Kidney (tissue), 14 donors: ENCODE results near the gene ACTN1. TPM values are rescaled to one million over a fixed set of nuclear protein-coding genes. Genes with fewer than 3 reads are reported as not detected.

Experiments
- DNase-seq, 5 donors: peaks; one replicate each; pipeline ENCODE4 v3.0.0-alpha.2; 2013 to 2020
- FAIRE-seq: peaks from 2 replicates; lab custom pipeline; 2012; peaks lifted over from hg19 to GRCh38; lab: Jason Lieb, UNC
- H3K27ac ChIP-seq, 2 donors: one replicate each; pipeline ENCODE4 v1.7.0; 2013; ENCODE audit warnings: low read depth in 2 of 2, low read length in 2 of 2, inconsistent platforms in 1 of 2
- H3K27me3 ChIP-seq: one replicate; pipeline ENCODE4 v1.7.1; 2013; ENCODE audit warnings: low read length, inconsistent platforms; ENCODE audit not compliant: control insufficient read depth, insufficient read depth
- H3K36me3 ChIP-seq, 3 donors: one replicate each; pipeline versions ENCODE4 v1.7.0 to v1.7.1; 2013; ENCODE audit warnings: low read length in 3 of 3, control low read depth in 1 of 3, inconsistent platforms in 1 of 3; ENCODE audit not compliant: insufficient read depth in 3 of 3, control insufficient read depth in 2 of 3
- H3K4me1 ChIP-seq, 3 donors: one replicate each; pipeline versions ENCODE4 v1.7.0 to v1.7.1; 2013; ENCODE audit warnings: low read length in 3 of 3, inconsistent platforms in 1 of 3, low read depth in 1 of 3; ENCODE audit not compliant: control insufficient read depth in 2 of 3, insufficient read depth in 2 of 3
- H3K4me3 ChIP-seq, 3 donors: one replicate each; pipeline versions ENCODE4 v1.7.0 to v1.8.1; 2013; ENCODE audit warnings: low read length in 3 of 3, control low read depth in 1 of 3, inconsistent platforms in 1 of 3
- H3K9ac ChIP-seq, 3 donors: one replicate each; pipeline versions ENCODE4 v1.7.0 to v1.7.1; 2013; ENCODE audit warnings: low read length in 3 of 3, control low read depth in 1 of 3, inconsistent platforms in 1 of 3
- H3K9me3 ChIP-seq, 3 donors: one replicate each; pipeline versions ENCODE4 v1.7.0 to v1.7.1; 2013; ENCODE audit warnings: low read length in 3 of 3, control low read depth in 1 of 3, inconsistent platforms in 1 of 3; ENCODE audit not compliant: control insufficient read depth in 2 of 3, insufficient read depth in 1 of 3
- intact Hi-C: fragments of 100-400 bp; cut with DNase I; formaldehyde crosslinking; loops from one replicate; pipeline ENCODE4 v1.11.1; 2022
- polyA plus RNA-seq: library from polyadenylated mRNA; stranded (reverse); fragments of 350-450 nt; fragmentation: Illumina TruSeq; extraction: RNeasy Lipid Tissue Mini Kit (QIAGEN cat#74804); gene quantifications from one replicate; pipeline ENCODE4 v1.2.3, GENCODE V29; 2014; ENCODE audit warnings: low read depth, low replicate concordance; ENCODE audit not compliant: insufficient read depth
- total RNA-seq: library from RNA; stranded (reverse); fragmentation: NEBNext Ultra II Directional; extraction: Animal tissue kit (Norgen Biotek cat#: 25700); gene quantifications from one replicate; pipeline ENCODE4 v1.2.1, GENCODE V29; 2021
- TF ChIP-seq, protein P1 (sequence below): IDR thresholded peaks from 3 replicates; pipeline ENCODE4 v1.5.1; 2012; ENCODE audit warnings: mild to moderate bottlenecking, moderate library complexity, borderline replicate concordance; ENCODE audit not compliant: insufficient read depth; ENCODE audit errors: extremely low read depth
- donor health status: control.
- donor health status: control.
- donor health status: control.
- donor health status: control.
- donor health status: control.
- donor health status: DM: yes; HTN: yes; CAD: no.
- donor health status: Normal renal cell carcinoma (clear cell type).

The ACTN1 gene
- total and polyA plus RNA-seq, 2 donors from 2014 or later = 20.1 to 184 TPM

DNA sequence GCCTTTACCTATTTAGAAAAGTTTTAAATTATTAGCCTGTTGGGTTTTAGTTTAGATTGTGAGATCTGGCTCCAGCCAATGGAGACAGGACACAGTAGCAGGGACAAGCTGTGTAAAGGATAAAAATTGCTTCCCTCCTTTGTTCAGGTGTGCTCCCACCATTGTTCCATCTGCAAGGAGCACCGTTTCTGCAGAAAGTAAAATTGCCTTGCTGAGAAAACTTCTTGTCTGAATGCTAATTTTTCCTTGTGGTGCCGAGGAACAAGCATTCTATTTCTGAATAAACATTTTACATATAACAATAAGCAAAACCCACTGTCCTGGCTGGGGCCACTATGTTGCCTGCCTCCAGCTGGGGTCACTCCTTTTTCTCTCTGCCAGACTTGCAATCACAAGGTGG lies 113.6 kb downstream of the ACTN1 start:
- H3K27ac ChIP-seq = no peak overlapping the region
- FAIRE-seq (no peak), DNase-seq (no peak)
- TF ChIP-seq, protein P1, sequence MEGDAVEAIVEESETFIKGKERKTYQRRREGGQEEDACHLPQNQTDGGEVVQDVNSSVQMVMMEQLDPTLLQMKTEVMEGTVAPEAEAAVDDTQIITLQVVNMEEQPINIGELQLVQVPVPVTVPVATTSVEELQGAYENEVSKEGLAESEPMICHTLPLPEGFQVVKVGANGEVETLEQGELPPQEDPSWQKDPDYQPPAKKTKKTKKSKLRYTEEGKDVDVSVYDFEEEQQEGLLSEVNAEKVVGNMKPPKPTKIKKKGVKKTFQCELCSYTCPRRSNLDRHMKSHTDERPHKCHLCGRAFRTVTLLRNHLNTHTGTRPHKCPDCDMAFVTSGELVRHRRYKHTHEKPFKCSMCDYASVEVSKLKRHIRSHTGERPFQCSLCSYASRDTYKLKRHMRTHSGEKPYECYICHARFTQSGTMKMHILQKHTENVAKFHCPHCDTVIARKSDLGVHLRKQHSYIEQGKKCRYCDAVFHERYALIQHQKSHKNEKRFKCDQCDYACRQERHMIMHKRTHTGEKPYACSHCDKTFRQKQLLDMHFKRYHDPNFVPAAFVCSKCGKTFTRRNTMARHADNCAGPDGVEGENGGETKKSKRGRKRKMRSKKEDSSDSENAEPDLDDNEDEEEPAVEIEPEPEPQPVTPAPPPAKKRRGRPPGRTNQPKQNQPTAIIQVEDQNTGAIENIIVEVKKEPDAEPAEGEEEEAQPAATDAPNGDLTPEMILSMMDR = no peak
- H3K4me3 ChIP-seq = no peak overlapping the region
- intact Hi-C loops = no loop called here
- H3K4me1 ChIP-seq = no peaks in the 10 kb centered on the region
- H3K36me3 ChIP-seq = no peaks in the 10 kb centered on the region
- no peaks in the 10 kb centered on the region for H3K27me3 ChIP-seq
- peaks cover 0 to 8% (median 0%) of the 10 kb centered on the region in 3 donors for H3K9me3 ChIP-seq
- no peak overlapping the region for H3K9ac ChIP-seq

DNA sequence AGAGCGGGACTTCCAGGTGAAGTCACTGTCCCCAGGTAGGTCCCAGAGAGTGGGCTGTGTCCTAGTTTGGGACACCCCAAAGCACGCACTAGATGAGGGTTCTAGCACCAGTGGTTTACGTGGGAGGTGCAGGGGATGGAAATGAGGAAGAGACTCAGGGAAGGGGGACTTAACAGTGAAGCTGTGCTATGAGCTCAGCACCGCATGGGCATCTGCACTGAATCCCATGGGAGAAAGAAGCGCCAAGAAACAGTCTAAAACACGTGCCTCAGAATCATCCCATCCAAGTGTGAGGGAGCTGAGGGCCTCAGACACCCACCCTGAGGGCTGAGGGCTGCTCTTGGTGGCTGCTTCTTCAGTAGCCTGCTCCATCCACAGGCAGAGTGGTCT lies 114.7 kb downstream of the ACTN1 start:
- intact Hi-C loops = no loop called here
- H3K9me3 ChIP-seq = peaks cover 0 to 8% (median 0%) of the 10 kb centered on the region in 3 donors
- no peak overlapping the region for H3K9ac ChIP-seq
- no peaks in the 10 kb centered on the region for H3K27me3 ChIP-seq
- no peak overlapping the region for H3K27ac ChIP-seq
- TF ChIP-seq, protein P1 = no peak
- no peak overlapping the region for H3K4me3 ChIP-seq
- FAIRE-seq (no peak), DNase-seq (no peak)
- no peaks in the 10 kb centered on the region for H3K36me3 ChIP-seq
- no peaks in the 10 kb centered on the region for H3K4me1 ChIP-seq

DNA sequence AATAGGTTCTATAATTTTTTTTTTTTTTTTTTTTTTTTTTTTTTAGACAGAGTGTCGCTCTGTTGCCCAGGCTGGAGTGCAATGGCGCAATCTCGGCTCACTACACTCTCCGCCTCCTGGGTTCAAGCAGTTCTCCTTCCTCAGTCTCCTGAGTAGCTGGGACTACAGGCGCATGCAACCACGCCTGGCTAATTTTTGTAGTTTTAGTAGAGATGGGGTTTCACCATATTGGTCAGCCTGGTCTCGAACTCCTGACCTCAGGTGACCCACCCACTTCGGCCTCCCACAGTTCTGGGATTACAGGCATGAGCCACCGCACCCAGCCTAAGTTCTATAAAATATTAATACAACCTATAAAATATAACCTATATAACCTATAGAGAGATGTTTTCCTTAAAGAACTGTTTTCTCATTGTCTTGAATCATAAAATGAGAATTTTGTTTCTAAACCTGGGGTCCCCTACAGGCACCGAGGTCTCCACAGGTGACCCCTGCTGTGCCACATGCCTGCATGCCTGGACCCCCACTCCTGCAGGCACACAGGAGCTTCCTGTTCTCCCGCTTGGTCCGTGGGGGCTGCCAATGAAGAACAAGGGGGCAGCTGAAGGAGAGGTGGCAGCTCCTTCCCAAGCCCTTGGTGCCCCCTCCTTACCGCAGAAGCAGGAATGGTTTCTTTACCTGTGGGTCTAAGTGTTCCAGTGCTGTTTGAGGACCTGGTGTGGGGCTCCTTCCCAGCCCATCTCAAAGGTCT lies 115.3 kb downstream of the ACTN1 start:
- H3K36me3 ChIP-seq = no peaks in the 10 kb centered on the region
- H3K9me3 ChIP-seq = peaks cover 0 to 8% (median 0%) of the 10 kb centered on the region in 3 donors
- no peak overlapping the region for H3K27ac ChIP-seq
- no peaks in the 10 kb centered on the region for H3K4me1 ChIP-seq
- H3K9ac ChIP-seq = no peak overlapping the region
- H3K4me3 ChIP-seq = no peak overlapping the region
- intact Hi-C loops = no loop called here
- H3K27me3 ChIP-seq = no peaks in the 10 kb centered on the region
- FAIRE-seq (no peak), DNase-seq (no peak)
- TF ChIP-seq, protein P1 = no peak
